22Rv1 (cell line): ENCODE results near the gene BSPRY.
A peak's percentile ranks its signal among the peaks of the same experiment; 100 is the strongest.

ENCODE experiments used
- H3K27ac ChIP-seq: fragments of 450-650 bp; 2 replicates; pipeline ENCODE4 v1.5.1; 2017
- ZFX ChIP-seq: fragments of 450-650 bp; IDR thresholded peaks from 2 replicates; pipeline ENCODE4 v1.6.1; 2017; ENCODE audit warnings: antibody characterized with exemption, borderline replicate concordance
- TF ChIP-seq, protein P1 (sequence below): fragments of 450-650 bp; IDR thresholded peaks from 2 replicates; pipeline ENCODE4 v1.5.1; 2017; ENCODE audit warnings: mild to moderate bottlenecking

The BSPRY gene

GRCh38 chr9:113340011-113340699, 9.2 kb upstream of the BSPRY start, which contains the start of gene WDR31:
Gene WDR31 (minus strand): TSS chr9:113340275. CDS start chr9:113332022, 8,253 bp downstream.
- peak within 1 kb of the TSS; percentile 66 for H3K27ac ChIP-seq
- TF ChIP-seq, protein P1, sequence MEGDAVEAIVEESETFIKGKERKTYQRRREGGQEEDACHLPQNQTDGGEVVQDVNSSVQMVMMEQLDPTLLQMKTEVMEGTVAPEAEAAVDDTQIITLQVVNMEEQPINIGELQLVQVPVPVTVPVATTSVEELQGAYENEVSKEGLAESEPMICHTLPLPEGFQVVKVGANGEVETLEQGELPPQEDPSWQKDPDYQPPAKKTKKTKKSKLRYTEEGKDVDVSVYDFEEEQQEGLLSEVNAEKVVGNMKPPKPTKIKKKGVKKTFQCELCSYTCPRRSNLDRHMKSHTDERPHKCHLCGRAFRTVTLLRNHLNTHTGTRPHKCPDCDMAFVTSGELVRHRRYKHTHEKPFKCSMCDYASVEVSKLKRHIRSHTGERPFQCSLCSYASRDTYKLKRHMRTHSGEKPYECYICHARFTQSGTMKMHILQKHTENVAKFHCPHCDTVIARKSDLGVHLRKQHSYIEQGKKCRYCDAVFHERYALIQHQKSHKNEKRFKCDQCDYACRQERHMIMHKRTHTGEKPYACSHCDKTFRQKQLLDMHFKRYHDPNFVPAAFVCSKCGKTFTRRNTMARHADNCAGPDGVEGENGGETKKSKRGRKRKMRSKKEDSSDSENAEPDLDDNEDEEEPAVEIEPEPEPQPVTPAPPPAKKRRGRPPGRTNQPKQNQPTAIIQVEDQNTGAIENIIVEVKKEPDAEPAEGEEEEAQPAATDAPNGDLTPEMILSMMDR = no peak
- TF ChIP-seq ZFX = no peak

DNA sequence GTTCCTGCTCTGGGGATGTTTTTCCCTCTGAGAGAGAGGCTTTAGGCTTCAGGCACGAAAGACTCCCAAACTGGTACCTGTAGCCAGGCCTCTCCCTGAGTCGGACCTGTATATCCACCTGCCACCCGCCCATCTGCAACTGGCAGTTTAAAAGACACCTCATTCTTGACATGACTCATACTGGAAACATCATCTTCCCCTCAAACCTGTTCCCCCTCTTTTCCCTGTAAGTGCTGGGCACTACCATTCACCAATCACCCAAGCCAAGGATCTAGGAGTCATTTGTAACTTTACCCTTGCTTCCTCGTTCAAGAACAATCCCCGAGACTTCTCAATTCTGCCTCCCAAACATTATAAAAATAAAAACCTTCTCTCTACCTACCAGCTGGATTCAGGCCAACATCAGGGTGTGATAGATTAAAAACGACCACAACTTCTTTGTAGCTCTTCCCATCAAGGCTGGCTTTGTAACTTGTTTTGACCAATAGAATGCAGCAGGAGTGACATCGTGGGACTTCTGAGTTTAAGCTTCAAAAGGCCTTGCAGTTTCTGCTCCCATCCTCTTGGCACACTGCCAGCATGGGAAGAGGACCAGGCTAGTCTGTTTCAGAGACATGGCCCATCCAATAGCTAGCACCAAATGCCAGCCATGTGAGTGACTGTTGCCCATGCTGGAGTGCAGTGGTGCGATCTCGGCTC, 7.5 kb upstream of the BSPRY start:
- H3K27ac ChIP-seq = no peak overlapping the region
- TF ChIP-seq, protein P1 = no peak
- TF ChIP-seq ZFX = no peak

DNA sequence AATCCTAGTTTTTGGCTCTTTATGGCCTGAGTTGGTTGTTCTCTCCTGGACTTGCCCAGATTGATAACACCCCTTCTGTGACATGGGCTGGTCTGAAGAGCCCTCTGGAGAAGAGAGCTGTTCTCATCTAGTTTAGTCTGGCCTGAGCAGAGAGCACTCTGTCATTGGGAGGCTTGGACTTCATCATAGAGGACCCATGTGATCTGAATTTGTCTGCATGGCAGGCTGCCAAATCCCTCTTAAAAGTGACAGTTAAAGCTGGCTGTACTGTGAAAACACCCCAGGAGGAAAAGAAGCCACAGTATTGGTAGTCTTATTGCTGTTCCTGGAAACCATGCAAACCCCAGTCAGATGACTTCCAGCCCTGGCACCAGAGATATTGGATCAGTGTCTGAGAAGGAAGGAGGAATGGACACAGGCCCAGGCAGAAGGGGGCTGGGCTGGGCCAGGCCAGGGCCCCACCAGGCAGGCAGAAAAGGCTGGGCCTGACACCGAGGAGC, 5.6 kb upstream of the BSPRY start:
- no peak overlapping the region for H3K27ac ChIP-seq

DNA sequence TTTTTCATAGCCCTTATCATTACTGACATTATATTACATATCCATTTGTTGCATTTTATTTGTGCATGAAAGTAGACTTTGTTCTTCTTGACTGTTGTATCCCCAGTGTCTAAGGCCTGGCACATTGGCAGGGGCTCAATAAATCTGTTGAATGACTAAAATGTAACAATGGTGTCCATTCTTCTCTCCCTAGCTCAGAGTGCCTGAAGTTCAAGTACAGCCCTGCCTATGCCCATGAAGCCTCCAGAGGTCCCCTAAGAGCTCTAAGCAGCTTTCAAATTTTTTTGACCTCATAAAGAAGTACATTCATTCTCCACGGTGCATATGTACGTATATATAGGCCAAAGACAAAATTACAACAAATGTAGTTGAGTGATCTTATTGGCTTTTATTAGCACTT, 4.2 kb upstream of the BSPRY start:
- TF ChIP-seq ZFX = no peak
- TF ChIP-seq, protein P1 = no peak
- H3K27ac ChIP-seq = no peak overlapping the region

More for the DNA sequence above, 5.6 kb upstream of the BSPRY start:
- TF ChIP-seq ZFX = no peak
- TF ChIP-seq, protein P1 = no peak

GRCh38 chr9:113345671-113346070, 3.7 kb upstream of the BSPRY start:
- H3K27ac ChIP-seq = no peak overlapping the region
- TF ChIP-seq ZFX = no peak
- TF ChIP-seq, protein P1 = no peak

GRCh38 chr9:113348437-113348836, 904 bp upstream of the BSPRY start:
- no peak overlapping the region for H3K27ac ChIP-seq
- no peak for TF ChIP-seq ZFX
- TF ChIP-seq, protein P1 = no peak

DNA sequence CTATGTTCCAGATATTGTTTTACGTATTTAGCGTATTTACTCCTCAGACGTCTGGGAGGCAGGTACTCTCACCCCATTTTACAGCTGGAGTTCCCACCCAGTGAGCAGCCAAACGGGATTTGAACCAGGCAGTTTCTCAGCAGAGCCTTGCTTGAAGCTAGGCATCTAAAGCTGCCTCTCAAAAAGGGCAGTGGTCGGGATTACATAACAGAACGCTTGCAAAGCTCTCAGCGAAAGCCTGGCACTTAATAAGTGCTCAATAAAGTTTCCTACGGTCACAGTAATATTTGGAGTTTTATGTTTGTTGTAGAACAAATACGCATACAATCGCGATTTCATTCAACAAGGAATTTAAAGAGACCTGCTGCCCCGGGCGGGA, 286 bp upstream of the BSPRY start:
- H3K27ac ChIP-seq = peak overlapping the region; percentile 51; the same call in 1 of the 2 replicates
- TF ChIP-seq, protein P1 = no peak
- TF ChIP-seq ZFX = no peak
